Measurements from ENCODE around the gene GAREM2.

- TF ChIP-seq CTCF (IDR thresholded peaks at IDR 0.05; ENCODE audit: low read length) (no peak), EZH2 (IDR thresholded peaks at IDR 0.05; ENCODE audit: borderline replicate concordance, low read length) (no peak)
Observed at GRCh38 chr2:26189123-26189522, 16.2 kb downstream of the GAREM2 start.
